Liver (tissue), 9 donors: ENCODE measurements around the gene GRN. TPM values are rescaled to one million over a fixed set of nuclear protein-coding genes. Genes with fewer than 3 reads are reported as not detected.
A peak's percentile ranks its signal among the peaks of the same experiment; 100 is the strongest.
"Not testable (repeated sequence)": the region's sequence is repeated elsewhere in the genome, so short reads cannot be mapped to it uniquely, and the experiment has no call there.

Experiments used
- DNase-seq: peaks from one replicate; pipeline ENCODE4 v3.0.0-alpha.2; 2017; ENCODE audit warnings: low spot score
- H3K27ac ChIP-seq, 2 donors: one replicate each; pipeline ENCODE4 v1.7.0; 2013; ENCODE audit warnings: inconsistent platforms in 2 of 2, low read length in 2 of 2, control low read depth in 1 of 2, low read depth in 1 of 2, mild to moderate bottlenecking in 1 of 2
- H3K27me3 ChIP-seq, 4 donors: one replicate each; pipeline versions ENCODE4 v1.6.1 to v1.7.0; 2013; ENCODE audit warnings: low read length in 3 of 4, inconsistent platforms in 1 of 4, mild to moderate bottlenecking in 1 of 4, moderate library complexity in 1 of 4; ENCODE audit not compliant: control insufficient read depth in 4 of 4, insufficient read depth in 4 of 4
- H3K36me3 ChIP-seq, 4 donors: one replicate each; pipeline versions ENCODE4 v1.6.1 to v1.7.0; 2013; ENCODE audit warnings: low read length in 3 of 4, mild to moderate bottlenecking in 3 of 4, low read depth in 1 of 4, moderate library complexity in 1 of 4; ENCODE audit not compliant: control insufficient read depth in 4 of 4, insufficient read depth in 3 of 4
- H3K4me1 ChIP-seq, 4 donors: one replicate each; pipeline versions ENCODE4 v1.6.1 to v1.7.0; 2013; ENCODE audit warnings: low read length in 3 of 4, mild to moderate bottlenecking in 3 of 4, moderate library complexity in 1 of 4; ENCODE audit not compliant: control insufficient read depth in 4 of 4, insufficient read depth in 4 of 4
- H3K4me3 ChIP-seq, 3 donors: one replicate each; pipeline versions ENCODE4 v1.6.1 to v1.7.0; 2013; ENCODE audit warnings: low read length in 3 of 3, control low read depth in 1 of 3, low read depth in 1 of 3, mild to moderate bottlenecking in 1 of 3
- H3K9ac ChIP-seq, 2 donors: one replicate each; pipeline ENCODE4 v1.7.0; 2013; ENCODE audit warnings: low read length in 2 of 2, mild to moderate bottlenecking in 2 of 2, moderate library complexity in 2 of 2, control low read depth in 1 of 2, low read depth in 1 of 2
- H3K9me3 ChIP-seq, 4 donors: one replicate each; pipeline versions ENCODE4 v1.6.1 to v1.7.0; 2013; ENCODE audit warnings: low read length in 3 of 4; ENCODE audit not compliant: control insufficient read depth in 4 of 4
- ATF3 ChIP-seq: IDR thresholded peaks from 2 replicates; pipeline ENCODE4 v1.6.1; 2016; ENCODE audit warnings: antibody characterized with exemption
- CTCF ChIP-seq: fragments of 150-350 bp; IDR thresholded peaks from 2 replicates; pipeline ENCODE4 v1.5.1; 2017; ENCODE audit warnings: improper control_type of control experiment, low read depth, low read length; ENCODE audit not compliant: missing input control
- EGR1 ChIP-seq, 2 donors: IDR thresholded peaks; 2 replicates each; pipeline ENCODE4 v1.6.1; 2016 to 2018; ENCODE audit warnings: antibody characterized with exemption in 2 of 2, low read depth in 2 of 2
- FOXA1 ChIP-seq: IDR thresholded peaks from 2 replicates; pipeline ENCODE4 v1.6.1; 2016; ENCODE audit warnings: antibody characterized with exemption
- FOXA2 ChIP-seq: IDR thresholded peaks from 2 replicates; pipeline ENCODE4 v1.6.1; 2016; ENCODE audit warnings: antibody characterized with exemption
- GABPA ChIP-seq, 2 donors: IDR thresholded peaks in 1 of 2; conservative IDR thresholded peaks in 1 of 2; 2 replicates each; pipeline ENCODE4 v1.6.1; 2016; ENCODE audit warnings: antibody characterized with exemption in 2 of 2, mild to moderate bottlenecking in 1 of 2, moderate library complexity in 1 of 2
- HNF4A ChIP-seq, 2 donors: conservative IDR thresholded peaks; 2 replicates each; pipeline ENCODE4 v1.6.1; 2016; ENCODE audit warnings: antibody characterized with exemption in 2 of 2, mild to moderate bottlenecking in 2 of 2
- HNF4G ChIP-seq: IDR thresholded peaks from 2 replicates; pipeline ENCODE4 v1.6.1; 2016; ENCODE audit warnings: antibody characterized with exemption
- JUND ChIP-seq, 2 donors: IDR thresholded peaks; 2 replicates each; pipeline ENCODE4 v1.6.1; 2016; ENCODE audit warnings: antibody characterized with exemption in 2 of 2
- MAX ChIP-seq: IDR thresholded peaks from 2 replicates; pipeline ENCODE4 v1.6.1; 2016; ENCODE audit warnings: antibody characterized with exemption
- NR2F2 ChIP-seq: IDR thresholded peaks from 2 replicates; pipeline ENCODE4 v1.6.1; 2016; ENCODE audit warnings: antibody characterized with exemption
- RAD21 ChIP-seq, 2 donors: IDR thresholded peaks; 2 replicates each; pipeline ENCODE4 v1.6.1; 2016; ENCODE audit warnings: antibody characterized with exemption in 2 of 2, mild to moderate bottlenecking in 2 of 2
- REST ChIP-seq: IDR thresholded peaks from 2 replicates; pipeline ENCODE4 v1.6.1; 2016; ENCODE audit warnings: antibody characterized with exemption, mild to moderate bottlenecking
- RXRA ChIP-seq, 2 donors: IDR thresholded peaks; 2 replicates each; pipeline ENCODE4 v1.6.1; 2017 to 2018; ENCODE audit warnings: antibody characterized with exemption in 2 of 2, mild to moderate bottlenecking in 1 of 2
- SP1 ChIP-seq: IDR thresholded peaks from 2 replicates; pipeline ENCODE4 v1.6.1; 2018; ENCODE audit warnings: antibody characterized with exemption, mild to moderate bottlenecking
- TAF1 ChIP-seq: conservative IDR thresholded peaks from 2 replicates; pipeline ENCODE4 v1.6.1; 2016; ENCODE audit warnings: antibody characterized with exemption, mild to moderate bottlenecking
- YY1 ChIP-seq: IDR thresholded peaks from 2 replicates; pipeline ENCODE4 v1.6.1; 2016; ENCODE audit warnings: antibody characterized with exemption, mild to moderate bottlenecking
- ZBTB33 ChIP-seq: IDR thresholded peaks from 2 replicates; pipeline ENCODE4 v1.6.1; 2016; ENCODE audit warnings: antibody characterized with exemption
- WGBS: extraction: QIAGEN DNeasy Blood & Tissue Kit; methylation state at CpG from one replicate; pipeline ENCODE4 v1.1.7; 2013; 5-methylcytosine and 5-hydroxymethylcytosine counted together
- polyA plus RNA-seq, 2 donors: library from polyadenylated mRNA; stranded (reverse) in 1 of 2; unstranded in 1 of 2; fragments of 200-250 nt in 1 of 2; fragments of >200 nt in 1 of 2; fragmentation: Nextera tagmentation in 1 of 2; extraction: Ambion mirVana in 1 of 2; gene quantifications; one replicate each; pipeline versions ENCODE4 v1.2.1 to v1.2.3, GENCODE V29; 2013 to 2015
- total RNA-seq, 2 donors: library from RNA; depleted of rRNA; stranded (reverse); fragments of >200 nt; gene quantifications; one replicate each; pipeline ENCODE4 v1.2.3, GENCODE V29; 2014
- donor health status: healthy.
- donor health status: healthy.
- donor health status: healthy.
- donor health status: healthy.
- donor health status: healthy.

GRN gene
- total and polyA plus RNA-seq, 4 donors = 90.9 to 166 (median 133) TPM

GRCh38 chr17:44346064-44346844, 1.2 kb downstream of the GRN start:
- no peak for TF ChIP-seq RXRA (IDR thresholded peaks at IDR 0.05)
- no peak for TF ChIP-seq GABPA (IDR thresholded peaks at IDR 0.05 in 1 of 2, conservative IDR thresholded peaks at IDR 0.05 in 1 of 2)
- TF ChIP-seq JUND (IDR thresholded peaks at IDR 0.05) = no peak
- no peak for TF ChIP-seq ZBTB33
- no peak for TF ChIP-seq MAX
- no peak for TF ChIP-seq TAF1
- no peak for TF ChIP-seq NR2F2
- no peak for TF ChIP-seq ATF3
- no peak for TF ChIP-seq HNF4G
- TF ChIP-seq CTCF = no peak
- no peak for TF ChIP-seq HNF4A (conservative IDR thresholded peaks at IDR 0.05)
- TF ChIP-seq RAD21 (IDR thresholded peaks at IDR 0.05) = no peak
- TF ChIP-seq EGR1 (IDR thresholded peaks at IDR 0.05; ENCODE audit: low read depth in 2 of 2) = no peak
- TF ChIP-seq YY1 = no peak
- no peak for TF ChIP-seq REST
- TF ChIP-seq SP1 = no peak
- TF ChIP-seq FOXA2 = no peak
- no peak for TF ChIP-seq FOXA1
- Histone ChIP-seq H3K9me3 (no peaks in the 10 kb centered on the region), H3K27ac (peak overlapping the region in 1 of 2 donors; percentile 48), H3K4me1 (peaks cover 0 to 21% (median 12%) of the 10 kb centered on the region in 4 donors), H3K27me3 (no peaks in the 10 kb centered on the region), H3K36me3 (peaks cover 0 to 15% (median 6%) of the 10 kb centered on the region in 4 donors), H3K4me3 (peak overlapping the region in 1 of 3 donors; percentile 57), H3K9ac (peak overlapping the region; percentile 9 to 85)
- DNase-seq = no peak
- WGBS = 76% methylated on average over 13 of the region's 13 CpGs

GRCh38 chr17:44347206-44348055, 2.3 kb downstream of the GRN start:
- H3K27me3 ChIP-seq, H3K9ac ChIP-seq, H3K9me3 ChIP-seq, H3K27ac ChIP-seq, H3K4me3 ChIP-seq, DNase-seq: not testable (repeated sequence)
- Histone ChIP-seq H3K36me3 (peaks cover 3 to 26% (median 13%) of the 10 kb centered on the region in 4 donors), H3K4me1 (peaks cover 0 to 21% (median 12%) of the 10 kb centered on the region in 4 donors)
- WGBS = 85% methylated on average over 18 of the region's 18 CpGs
